HG02623 (cell line): ENCODE results near the gene GABRB1.

ENCODE experiments used
- ATAC-seq: cut with Tn5 transposase; IDR thresholded peaks from one replicate; pipeline ENCODE4 v1.9.1; 2021; ENCODE audit warnings: moderate library complexity; ENCODE audit not compliant: unreplicated experiment

The GABRB1 gene

DNA sequence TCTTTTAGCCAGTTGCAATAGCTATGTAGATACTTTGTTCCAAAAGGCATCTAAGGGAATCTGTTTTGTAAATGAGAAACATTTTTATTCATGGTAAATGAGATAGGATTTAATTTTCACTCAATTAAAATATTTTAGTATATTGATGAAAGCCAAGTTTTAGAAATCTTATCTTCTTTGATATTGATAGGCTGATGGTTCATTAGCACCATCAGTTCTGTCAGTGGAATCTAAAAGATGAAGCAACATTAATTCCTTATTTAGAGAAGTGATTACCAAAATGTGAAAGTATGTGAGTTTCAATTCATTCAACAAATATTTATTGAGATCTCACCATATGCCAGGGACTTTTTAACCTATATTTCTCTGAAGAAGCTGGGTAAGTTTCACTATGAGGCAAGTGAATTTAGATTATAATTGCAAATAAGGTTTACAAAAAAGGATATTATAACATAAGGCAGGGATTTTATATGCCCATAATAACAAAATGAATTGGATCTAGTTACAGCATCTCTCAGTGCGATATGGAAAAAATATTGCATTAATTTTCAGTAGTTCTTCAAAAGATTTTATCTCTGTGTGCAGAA lies 79.3 kb downstream of the GABRB1 start:
- no peak for ATAC-seq

GRCh38 chr4:47118192-47118929 lies 87.0 kb downstream of the GABRB1 start:
- no peak for ATAC-seq

DNA sequence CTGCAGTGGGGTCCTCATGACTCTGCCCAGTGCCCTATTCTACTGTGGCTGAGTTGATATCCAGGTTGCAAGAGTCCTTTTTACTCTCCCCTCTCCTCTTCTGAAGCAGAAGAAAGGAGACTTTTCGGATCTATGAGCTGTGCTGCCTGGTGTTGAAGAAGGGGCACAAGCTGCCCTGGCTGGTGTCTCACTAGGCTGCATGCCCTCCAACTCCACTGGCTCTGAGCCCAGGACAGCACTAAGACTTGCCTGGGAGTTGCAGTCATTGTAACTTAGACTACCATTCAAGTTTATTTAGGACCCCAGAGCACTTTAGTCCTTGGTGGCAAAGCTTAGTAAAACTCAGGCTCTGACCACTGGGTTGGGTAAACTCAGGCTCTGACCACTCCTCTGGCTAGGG lies 89.4 kb downstream of the GABRB1 start:
- no peak for ATAC-seq

- ATAC-seq = peak; percentile 97
Observed at GRCh38 chr4:47122592-47123291, 91.4 kb downstream of the GABRB1 start.

GRCh38 chr4:47128991-47129390 lies 97.6 kb downstream of the GABRB1 start:
- no peak for ATAC-seq

DNA sequence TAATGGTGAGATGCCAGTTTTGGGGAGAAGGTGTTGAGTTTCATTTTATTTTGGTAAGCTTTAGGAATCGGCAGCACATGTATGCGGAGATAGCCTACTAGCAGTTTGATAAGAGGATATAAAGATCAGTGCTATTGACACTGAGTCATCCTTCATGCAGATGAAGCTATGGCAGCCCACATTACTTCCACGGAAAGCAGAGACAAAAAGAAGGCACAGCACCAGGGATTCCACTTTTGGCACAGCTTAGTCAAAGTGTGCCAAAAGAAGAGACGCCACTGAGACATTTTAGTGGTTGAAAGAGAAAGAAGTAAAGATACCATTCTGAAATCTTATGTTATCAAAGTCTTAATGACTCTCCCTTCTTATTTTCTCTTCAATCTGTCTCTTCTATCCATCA lies 103.8 kb downstream of the GABRB1 start:
- ATAC-seq = no peak

DNA sequence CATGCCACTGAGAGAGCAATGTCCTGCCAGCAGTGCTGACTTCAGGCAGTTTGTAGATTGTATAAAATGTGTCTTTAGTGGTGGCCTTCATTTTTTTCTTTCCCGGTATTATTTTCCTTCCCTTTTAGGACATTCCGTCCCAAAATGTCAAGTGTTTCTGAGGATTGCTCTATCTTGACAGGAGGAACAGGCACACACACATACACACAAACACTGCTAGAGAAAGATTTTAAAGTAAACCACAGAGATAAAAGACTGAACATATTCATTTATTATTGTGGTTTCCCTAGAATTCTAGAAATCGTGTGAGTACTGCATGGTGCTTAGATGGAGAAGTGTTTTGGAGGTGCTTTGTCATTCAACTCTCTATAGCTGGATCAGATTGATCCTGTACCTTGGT lies 111.9 kb downstream of the GABRB1 start:
- ATAC-seq = no peak

- peak; percentile 95 for ATAC-seq
Observed at GRCh38 chr4:47145630-47146029, 114.3 kb downstream of the GABRB1 start.

DNA sequence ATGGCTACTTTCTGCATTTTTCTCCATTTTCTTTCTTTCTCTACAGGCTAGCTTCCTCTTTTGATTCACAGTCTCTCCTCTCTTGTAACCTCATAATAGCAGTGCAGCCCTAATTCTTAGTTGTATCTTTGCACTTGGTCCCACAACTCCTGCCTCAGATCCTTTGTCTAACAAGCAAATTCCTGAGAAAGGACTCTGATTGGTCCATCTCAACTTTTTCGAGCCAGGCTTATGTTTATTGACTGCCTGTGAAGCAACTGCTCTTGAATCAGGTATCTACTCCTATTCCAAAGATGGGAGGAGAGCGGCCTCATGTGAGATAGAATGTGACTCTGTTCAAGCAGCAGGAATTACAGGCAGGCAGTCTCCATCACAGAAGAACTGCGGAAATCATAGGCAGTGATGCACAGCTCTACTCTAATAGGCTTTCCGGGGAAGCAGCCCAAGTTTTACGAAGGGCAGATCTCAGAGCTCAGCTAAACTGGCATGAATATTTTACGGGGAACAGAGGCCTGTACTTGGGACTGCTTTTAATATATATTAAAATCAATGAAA lies 123.5 kb downstream of the GABRB1 start:
- ATAC-seq = no peak

GRCh38 chr4:47155919-47156318 lies 124.6 kb downstream of the GABRB1 start:
- no peak for ATAC-seq

DNA sequence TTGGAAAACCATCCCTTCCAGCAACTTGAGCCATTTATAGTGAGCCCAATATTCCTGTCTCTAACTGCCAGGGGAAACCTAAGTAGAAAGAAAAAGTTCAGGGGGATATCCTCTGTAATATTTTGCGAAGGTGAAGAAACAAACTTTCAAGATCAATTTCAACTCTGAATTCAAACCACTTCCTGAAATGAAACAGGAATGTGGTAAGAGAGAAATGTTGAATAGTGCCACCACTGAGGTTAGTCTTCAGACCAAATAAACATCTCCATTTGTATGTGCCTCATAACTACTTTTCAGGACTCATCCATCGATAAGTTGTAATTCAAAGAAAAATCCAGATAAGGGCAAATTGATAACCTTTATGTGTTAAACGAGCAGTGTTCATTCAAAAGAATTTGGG lies 128.7 kb downstream of the GABRB1 start:
- ATAC-seq = no peak

- ATAC-seq = no peak
Observed at GRCh38 chr4:47167081-47168035, 136.0 kb downstream of the GABRB1 start.

DNA sequence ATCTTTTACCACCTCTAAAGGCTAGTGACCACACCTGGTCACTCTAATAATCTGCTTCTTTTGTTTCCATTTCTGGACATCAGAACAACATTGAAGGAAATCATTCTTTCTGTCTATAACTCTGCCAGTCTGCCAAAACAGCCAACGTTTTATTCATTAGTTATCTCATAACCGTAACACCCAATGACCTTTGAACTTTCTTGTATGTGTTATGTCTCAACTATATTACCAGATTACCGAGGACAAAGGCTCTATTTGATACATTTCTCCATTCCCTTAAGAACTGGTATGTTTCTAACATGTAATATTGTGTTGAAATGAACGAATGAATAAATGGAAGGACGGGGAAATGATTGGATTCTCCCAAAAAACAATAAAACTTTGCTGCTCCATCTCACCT lies 152.7 kb downstream of the GABRB1 start:
- ATAC-seq = no peak

DNA sequence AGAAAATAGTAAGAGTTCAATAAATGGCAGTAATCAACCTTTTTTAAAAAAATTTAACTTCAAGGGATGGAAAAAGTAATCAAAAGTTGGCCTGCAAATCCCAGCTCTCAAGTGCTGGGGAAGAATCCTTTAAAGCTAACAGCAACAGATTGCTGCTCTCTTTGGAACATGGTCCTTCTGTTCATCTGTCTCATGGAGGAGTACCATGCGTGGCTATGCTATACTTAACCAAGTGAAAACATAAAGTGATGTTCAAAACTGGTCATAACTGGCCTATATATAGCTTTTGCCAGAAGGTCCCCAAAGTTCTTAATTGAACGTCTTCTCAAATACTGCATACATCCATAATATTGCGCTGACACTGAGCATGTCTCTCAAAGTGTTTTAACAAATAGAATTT lies 154.4 kb downstream of the GABRB1 start:
- no peak for ATAC-seq

DNA sequence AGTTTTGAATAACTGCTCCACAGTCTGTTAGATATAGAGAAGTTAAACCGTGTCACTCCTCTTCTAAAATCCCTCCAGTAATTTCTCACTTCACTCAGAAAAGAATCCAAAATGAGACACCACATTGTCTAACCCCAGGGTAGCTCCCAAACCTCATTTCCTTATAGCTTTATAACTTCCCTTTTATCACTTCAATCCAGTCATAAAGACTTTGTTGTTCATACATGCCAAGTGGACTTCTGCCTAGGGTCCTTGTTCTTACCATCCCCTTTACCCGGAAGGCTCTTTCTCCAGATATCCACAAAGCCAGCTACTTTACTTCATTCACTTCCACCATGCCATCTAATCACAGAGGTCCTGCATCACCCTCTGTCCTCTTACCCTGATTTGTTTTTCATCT lies 156.2 kb downstream of the GABRB1 start:
- no peak for ATAC-seq

DNA sequence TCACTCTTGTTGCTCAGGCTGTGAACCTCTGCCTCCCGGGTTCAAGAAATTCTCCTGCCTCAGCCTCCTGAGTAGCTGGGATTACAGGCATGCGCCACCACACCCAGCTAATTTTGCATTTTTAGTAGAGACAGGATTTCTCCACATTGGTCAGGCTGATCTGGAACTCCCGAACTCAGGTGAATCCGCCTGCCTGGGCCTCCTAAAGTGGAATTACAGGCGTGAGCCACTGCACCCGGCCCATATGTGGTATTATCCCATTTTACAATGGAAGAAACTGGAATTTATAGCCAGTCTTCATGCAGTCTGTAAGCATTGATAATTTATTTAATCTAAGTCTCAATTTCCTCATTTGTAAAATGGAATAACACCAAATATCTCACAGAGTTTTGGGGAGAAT lies 161.8 kb downstream of the GABRB1 start:
- ATAC-seq = no peak

- ATAC-seq = no peak
Observed at GRCh38 chr4:47194036-47194737, 162.8 kb downstream of the GABRB1 start.

DNA sequence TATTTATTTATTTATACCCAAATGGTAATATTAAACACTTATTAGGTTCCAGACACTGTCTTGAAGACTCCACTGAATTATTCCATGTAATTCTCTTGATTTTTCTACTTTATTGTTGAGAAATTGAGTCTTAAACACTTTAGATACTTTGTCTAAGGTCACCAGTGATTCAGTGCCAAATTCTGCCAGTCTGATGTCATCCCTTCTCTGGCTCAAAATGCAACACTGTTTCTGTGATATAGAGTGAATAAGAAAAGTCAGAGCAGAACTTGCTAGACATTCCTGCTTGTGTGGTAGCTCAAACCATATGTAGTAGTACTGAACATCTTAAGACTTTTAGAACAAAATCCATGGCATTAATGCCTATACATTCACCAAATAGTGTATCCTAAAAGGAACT lies 164.3 kb downstream of the GABRB1 start:
- no peak for ATAC-seq

- no peak for ATAC-seq
Observed at GRCh38 chr4:47198791-47199190, 167.4 kb downstream of the GABRB1 start.

- no peak for ATAC-seq
Observed at GRCh38 chr4:47203593-47203992, 172.2 kb downstream of the GABRB1 start.
